ENCODE measurements around the gene AGXT. TPM values are rescaled to one million over a fixed set of nuclear protein-coding genes. Genes with fewer than 3 reads are reported as not detected.

Gene AGXT
- total and polyA plus RNA-seq, 12 donors, result 0.09 TPM; not detected in 11

GRCh38 chr2:240833724-240834285 lies 34.8 kb upstream of the AGXT start:
- Histone ChIP-seq H3K4me3 (no peak overlapping the region), H3K4me1 (peaks cover 7 to 21% (median 17%) of the 10 kb centered on the region in 9 donors), H3K27ac (no peak overlapping the region), H3K36me3 (no peaks in the 10 kb centered on the region), H3K9me3 (no peaks in the 10 kb centered on the region), H3K27me3 (peaks cover 0 to 42% (median 27%) of the 10 kb centered on the region in 7 donors)
- peak in 5 of 8 donors; percentile 1 to 35 (median 20) for ATAC-seq
- intact Hi-C loops (cut with DNase I), result loop anchor here in 5 of 10 donors (10.0 kb wide), 2 partner anchors 249 to 319 kb away; partner anchors contain the start of gene CAPN10 (in 1 of the 5)
- no peak for DNase-seq
- 70 to 75% methylated on average over 8 of the region's 8 CpGs for WGBS, 2 donors
- TF ChIP-seq, protein P1, sequence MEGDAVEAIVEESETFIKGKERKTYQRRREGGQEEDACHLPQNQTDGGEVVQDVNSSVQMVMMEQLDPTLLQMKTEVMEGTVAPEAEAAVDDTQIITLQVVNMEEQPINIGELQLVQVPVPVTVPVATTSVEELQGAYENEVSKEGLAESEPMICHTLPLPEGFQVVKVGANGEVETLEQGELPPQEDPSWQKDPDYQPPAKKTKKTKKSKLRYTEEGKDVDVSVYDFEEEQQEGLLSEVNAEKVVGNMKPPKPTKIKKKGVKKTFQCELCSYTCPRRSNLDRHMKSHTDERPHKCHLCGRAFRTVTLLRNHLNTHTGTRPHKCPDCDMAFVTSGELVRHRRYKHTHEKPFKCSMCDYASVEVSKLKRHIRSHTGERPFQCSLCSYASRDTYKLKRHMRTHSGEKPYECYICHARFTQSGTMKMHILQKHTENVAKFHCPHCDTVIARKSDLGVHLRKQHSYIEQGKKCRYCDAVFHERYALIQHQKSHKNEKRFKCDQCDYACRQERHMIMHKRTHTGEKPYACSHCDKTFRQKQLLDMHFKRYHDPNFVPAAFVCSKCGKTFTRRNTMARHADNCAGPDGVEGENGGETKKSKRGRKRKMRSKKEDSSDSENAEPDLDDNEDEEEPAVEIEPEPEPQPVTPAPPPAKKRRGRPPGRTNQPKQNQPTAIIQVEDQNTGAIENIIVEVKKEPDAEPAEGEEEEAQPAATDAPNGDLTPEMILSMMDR (IDR thresholded peaks at IDR 0.05), result no peak

DNA sequence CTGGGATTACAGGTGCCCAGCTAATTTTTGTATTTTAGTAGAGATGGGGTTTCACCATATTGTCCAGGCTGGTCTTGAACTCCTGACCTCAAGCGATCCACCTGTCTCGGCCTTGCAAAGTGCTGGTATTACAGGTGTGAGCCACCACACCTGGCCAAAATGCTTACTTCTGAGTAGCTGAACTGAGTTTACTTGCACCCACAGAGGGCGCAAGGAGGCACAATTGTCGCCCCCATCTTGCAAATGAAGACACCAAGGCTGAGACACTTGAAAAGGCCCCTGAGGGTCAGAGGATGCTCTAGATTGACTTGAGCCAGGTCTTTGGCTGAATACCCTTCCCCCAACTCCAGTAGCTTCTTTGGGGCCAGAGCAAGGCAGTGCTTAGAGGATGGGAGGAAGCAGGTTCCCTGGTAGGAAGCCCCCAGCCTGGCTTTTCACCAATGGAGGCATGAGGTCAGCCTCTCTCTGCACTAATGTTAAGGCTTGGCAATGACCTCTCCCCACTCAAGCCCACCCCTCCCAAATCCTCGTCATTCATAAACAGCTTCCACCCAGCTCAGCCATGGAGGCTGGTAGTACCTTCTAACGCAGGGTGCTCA lies 34.1 kb upstream of the AGXT start:
- 86 to 87% methylated on average over 6 of the region's 6 CpGs for WGBS, 2 donors
- Histone ChIP-seq H3K4me1 (peaks cover 7 to 21% (median 17%) of the 10 kb centered on the region in 9 donors), H3K27ac (no peak overlapping the region), H3K36me3 (no peaks in the 10 kb centered on the region), H3K4me3 (no peak overlapping the region), H3K9me3 (no peaks in the 10 kb centered on the region), H3K27me3 (peaks cover 0 to 42% (median 21%) of the 10 kb centered on the region in 7 donors)
- DNase-seq, result no peak
- TF ChIP-seq, protein P1 (IDR thresholded peaks at IDR 0.05), result no peak
- ATAC-seq, result no peak
- intact Hi-C loops (cut with DNase I), result loop anchor here in 5 of 10 donors (10.0 kb wide), 2 partner anchors 250 to 320 kb away; partner anchors contain the start of gene CAPN10 (in 1 of the 5)

- Histone ChIP-seq H3K4me3 (no peak overlapping the region), H3K36me3 (no peaks in the 10 kb centered on the region), H3K9me3 (no peaks in the 10 kb centered on the region), H3K4me1 (peaks cover 7 to 21% (median 17%) of the 10 kb centered on the region in 9 donors), H3K27me3 (peaks cover 0 to 32% (median 11%) of the 10 kb centered on the region in 7 donors), H3K27ac (no peak overlapping the region)
- TF ChIP-seq, protein P1 (IDR thresholded peaks at IDR 0.05), result no peak
- intact Hi-C loops (cut with DNase I), result loop anchor here in 6 of 10 donors (5.0 to 10.0 kb wide), 3 partner anchors 251 to 323 kb away; partner anchors contain the start of gene CAPN10 (in 1 of the 6)
- 83 to 89% methylated on average over 9 of the region's 9 CpGs for WGBS, 2 donors
- DNase-seq, result no peak
- ATAC-seq, result no peak
Measured at GRCh38 chr2:240835528-240835927, 33.1 kb upstream of the AGXT start.

DNA sequence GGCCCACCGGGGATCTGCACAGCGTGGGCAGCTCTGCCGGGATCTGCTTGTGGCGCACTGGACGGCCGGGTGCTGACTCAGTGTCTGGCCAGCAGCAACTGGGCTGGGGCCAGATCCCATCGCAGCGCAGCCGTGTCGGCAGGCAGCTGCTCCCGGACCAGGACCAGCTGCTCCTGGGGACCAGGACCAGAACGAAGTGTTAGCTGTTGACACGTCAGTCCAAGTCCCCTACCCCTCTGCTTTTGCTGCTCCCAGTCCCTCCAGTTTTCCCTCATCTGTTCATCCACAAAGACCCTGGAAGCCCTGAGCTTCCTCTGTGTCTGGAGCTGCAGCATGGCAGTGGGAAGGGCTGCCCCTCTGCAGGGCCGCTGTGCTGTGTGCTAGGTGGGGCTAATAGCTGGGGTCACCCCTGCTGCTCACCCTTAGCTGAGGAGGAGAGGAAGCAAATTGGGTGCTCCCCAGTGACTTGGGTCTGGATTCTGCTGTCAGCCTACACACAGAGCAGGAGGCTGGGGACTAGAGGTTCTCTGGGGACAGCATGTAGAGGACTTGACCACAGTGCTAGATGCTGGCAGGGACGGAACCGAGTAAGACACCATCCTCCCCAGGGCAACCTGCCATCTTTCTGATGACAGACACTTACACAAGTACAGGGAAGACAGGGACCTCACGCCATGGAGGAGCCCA lies 31.7 kb upstream of the AGXT start:
- intact Hi-C loops (cut with DNase I), result loop anchor here in 6 of 10 donors (5.0 to 10.0 kb wide), 3 partner anchors 252 to 325 kb away; partner anchors contain the start of gene CAPN10 (in 1 of the 6)
- 64 to 71% methylated on average over 17 of the region's 17 CpGs for WGBS, 2 donors
- peak; percentile 6 to 70 (median 44) for ATAC-seq
- Histone ChIP-seq H3K4me3 (no peak overlapping the region), H3K36me3 (no peaks in the 10 kb centered on the region), H3K4me1 (peaks cover under 1 to 14% (median 10%) of the 10 kb centered on the region in 9 donors), H3K27ac (no peak overlapping the region), H3K9me3 (no peaks in the 10 kb centered on the region), H3K27me3 (peaks cover 0 to 38% (median 16%) of the 10 kb centered on the region in 7 donors)
- TF ChIP-seq, protein P1 (IDR thresholded peaks at IDR 0.05), result no peak
- DNase-seq, result peak in 1 of 2 donors; percentile 68
